GM12865 (cell line): ENCODE results near the gene ANKRD39.

Experiments
- DNase-seq: peaks from one replicate; pipeline ENCODE4 v3.0.0; 2010; ENCODE audit warnings: low read depth
- H3K4me3 ChIP-seq: 2 replicates; pipeline ENCODE4 v1.5.1; 2011; ENCODE audit warnings: mild to moderate bottlenecking, low read depth, low read length, control low read depth
- CTCF ChIP-seq: IDR thresholded peaks from 2 replicates; pipeline ENCODE4 v1.5.1; 2011; ENCODE audit warnings: low read length, control low read depth, low read depth, inconsistent platforms; ENCODE audit not compliant: insufficient read depth; ENCODE audit errors: missing control alignments

The ANKRD39 gene

GRCh38 chr2:96881349-96882195, 23.8 kb upstream of the ANKRD39 start:
- H3K4me3 ChIP-seq = no peak overlapping the region
- no peak for TF ChIP-seq CTCF
- DNase-seq = no peak

GRCh38 chr2:96880891-96881273, 23.1 kb upstream of the ANKRD39 start:
- no peak overlapping the region for H3K4me3 ChIP-seq
- TF ChIP-seq CTCF = no peak

GRCh38 chr2:96879545-96880040, 21.8 kb upstream of the ANKRD39 start:
- no peak for DNase-seq
- no peak for TF ChIP-seq CTCF
- H3K4me3 ChIP-seq = no peak overlapping the region

More at GRCh38 chr2:96880891-96881273, 23.1 kb upstream of the ANKRD39 start:
- DNase-seq = no peak

- no peak for TF ChIP-seq CTCF
Measured at GRCh38 chr2:96878796-96879544, 21.2 kb upstream of the ANKRD39 start.

GRCh38 chr2:96878171-96878570, 20.4 kb upstream of the ANKRD39 start:
- H3K4me3 ChIP-seq = no peak overlapping the region
- no peak for TF ChIP-seq CTCF
- no peak for DNase-seq

More at GRCh38 chr2:96878796-96879544, 21.2 kb upstream of the ANKRD39 start:
- DNase-seq = no peak
- H3K4me3 ChIP-seq = no peak overlapping the region

- H3K4me3 ChIP-seq = no peak overlapping the region
- no peak for DNase-seq
- no peak for TF ChIP-seq CTCF
Measured at GRCh38 chr2:96877631-96878092, 19.8 kb upstream of the ANKRD39 start.
